SW480 (cell line): ENCODE measurements around the gene AGFG2.
A peak's percentile ranks its signal among the peaks of the same experiment; 100 is the strongest.

Experiments used
- DNase-seq: peaks from one replicate; pipeline ENCODE4 v3.0.0-alpha.2; 2016; ENCODE audit warnings: low spot score

AGFG2 gene

DNA sequence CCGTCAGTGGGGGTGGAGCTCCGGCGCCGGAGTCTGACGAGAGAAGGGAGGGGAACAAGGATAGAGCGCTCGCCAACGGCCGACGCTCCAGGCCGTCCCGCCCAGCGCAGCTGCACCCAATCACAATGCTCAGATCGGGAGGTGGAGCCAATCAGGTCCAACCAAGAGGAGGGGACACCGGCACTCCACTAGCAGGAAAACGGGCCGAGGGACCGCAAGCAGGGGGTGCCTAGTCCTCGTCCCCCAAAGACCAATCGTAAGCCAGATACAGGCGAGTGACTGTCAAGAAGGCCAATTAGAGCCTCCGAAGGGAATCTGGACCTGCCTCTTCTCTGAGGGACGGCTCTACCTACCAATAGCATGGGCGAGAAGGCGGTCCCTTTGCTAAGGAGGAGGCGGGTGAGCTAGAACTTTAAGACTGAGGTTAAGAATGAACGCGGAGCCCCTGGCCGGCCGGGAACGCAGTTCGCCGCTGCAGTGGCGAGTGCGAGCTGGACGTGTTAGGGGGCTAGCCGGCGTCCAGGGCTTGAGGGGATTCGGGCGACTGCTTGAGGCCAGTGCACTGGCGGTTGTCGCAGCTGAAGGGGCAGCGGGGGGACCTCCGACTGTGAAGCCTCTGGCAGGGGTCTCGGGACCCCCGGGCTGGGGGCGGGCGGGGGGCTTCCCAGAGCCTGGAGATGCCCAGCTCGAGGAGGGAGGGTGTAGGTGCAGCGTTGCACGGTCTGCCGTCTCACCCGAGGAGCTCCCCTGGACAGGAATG, 47.4 kb downstream of the AGFG2 start, which contains the start of gene FBXO24:
Gene FBXO24 (plus strand): TSS at position 63 of the 760 bp plus-strand sequence. CDS start 298 bp downstream, at position 361.
- DNase-seq = peak; percentile 100

DNA sequence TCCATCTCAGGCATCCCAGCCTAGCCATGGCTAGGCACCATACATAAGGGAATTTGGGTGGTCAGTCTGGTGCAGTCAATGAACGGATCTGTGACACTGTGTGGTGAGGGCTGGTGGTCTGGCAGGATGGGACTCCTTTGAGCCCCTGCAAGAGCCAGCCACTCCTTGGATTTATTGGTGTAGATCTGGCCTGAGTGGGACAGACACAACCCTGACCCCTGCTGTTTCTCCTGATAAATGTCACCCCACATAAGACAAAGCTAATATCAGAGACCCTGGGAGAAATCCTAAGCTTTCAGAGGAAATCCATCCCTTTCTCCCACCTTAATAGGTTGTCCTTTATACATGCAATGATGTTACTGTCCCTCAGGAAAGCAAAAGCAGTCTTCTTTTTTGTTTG, 49.4 kb downstream of the AGFG2 start:
- peak; percentile 69 for DNase-seq

DNA sequence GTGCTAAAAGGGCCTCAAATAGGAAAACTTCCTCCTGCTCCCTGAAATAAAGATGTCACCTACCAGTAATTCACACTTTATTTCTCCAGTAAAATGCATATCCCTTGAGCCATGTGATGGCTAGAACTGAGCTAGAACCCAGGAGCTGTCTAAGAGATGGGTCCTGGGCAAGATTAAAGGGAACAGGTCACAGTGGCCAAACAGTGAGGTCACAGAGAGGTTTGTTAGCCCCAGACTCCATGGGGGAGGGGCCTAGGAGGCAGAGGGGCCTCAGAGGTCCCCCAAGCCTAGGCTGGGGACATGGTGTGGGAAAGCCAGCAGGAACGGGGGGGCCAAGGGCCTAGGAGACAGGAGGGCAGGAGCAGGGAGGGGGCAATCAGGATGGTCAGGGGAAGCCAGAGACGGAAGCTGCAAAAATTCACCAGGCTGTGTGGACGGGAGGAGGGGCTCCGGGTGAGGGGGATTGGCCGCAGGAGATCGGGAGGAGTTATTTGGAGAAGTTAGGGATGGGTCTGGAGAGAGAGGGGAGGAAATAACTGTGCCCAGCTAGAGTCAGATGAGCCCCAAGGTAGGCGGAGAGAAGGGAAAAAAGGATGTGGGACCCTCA, 50.4 kb downstream of the AGFG2 start:
- DNase-seq = no peak

GRCh38 chr7:100590077-100590737, 51.2 kb downstream of the AGFG2 start:
- no peak for DNase-seq

DNA sequence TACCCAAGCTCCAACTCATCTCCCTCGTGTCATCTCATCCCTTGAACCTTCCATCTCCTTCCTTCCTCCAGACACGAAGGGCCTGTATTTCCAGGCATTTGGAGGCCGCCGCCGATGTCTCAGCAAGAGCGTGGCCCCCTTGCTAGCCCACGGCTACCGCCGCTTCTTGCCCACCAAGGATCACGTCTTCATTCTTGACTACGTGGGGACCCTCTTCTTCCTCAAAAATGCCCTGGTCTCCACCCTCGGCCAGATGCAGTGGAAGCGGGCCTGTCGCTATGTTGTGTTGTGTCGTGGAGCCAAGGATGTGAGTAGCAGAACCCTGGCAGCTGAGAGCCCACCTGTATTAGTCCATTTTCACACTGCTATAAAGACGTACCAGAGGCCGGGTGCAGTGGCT, 52.6 kb downstream of the AGFG2 start:
- no peak for DNase-seq

DNA sequence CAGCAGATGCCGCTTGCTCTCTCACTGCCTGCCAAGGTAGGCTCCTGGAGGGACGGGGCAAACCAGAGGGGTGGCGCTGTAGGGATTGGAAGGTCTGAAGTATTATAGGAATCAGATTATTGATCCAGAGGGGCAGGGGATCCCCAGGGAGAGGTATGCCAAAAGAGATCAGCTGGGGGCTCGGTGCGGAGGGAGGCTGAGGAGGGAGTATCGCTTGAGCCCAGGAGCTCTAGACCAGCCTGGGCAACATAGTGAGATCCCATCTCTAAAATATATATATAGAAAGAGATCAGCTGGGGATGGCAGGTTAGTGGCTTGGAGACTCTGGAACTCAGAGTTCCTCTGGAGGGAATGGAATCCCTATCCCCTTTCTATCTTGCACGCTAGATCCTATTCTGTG, 56.2 kb downstream of the AGFG2 start:
- DNase-seq = no peak

DNA sequence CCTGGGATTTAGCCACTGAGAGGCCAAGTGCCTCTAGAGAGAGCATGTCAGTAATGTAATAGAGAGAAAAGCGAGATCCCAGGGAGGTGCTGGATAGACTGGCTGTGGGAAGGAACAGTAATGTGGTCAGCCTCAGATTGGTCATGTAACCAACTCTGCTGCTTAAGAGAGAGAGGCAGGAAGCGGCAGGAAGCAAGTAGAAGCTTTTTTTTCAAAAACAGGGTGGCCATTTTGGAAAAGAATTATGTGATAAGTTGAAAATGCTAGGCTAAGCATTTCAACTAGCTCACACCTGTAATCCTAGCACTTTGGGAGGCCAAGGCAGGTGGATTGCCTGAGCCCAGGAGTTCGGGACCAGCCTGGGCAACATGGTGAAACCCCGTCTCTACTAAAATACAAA, 59.4 kb downstream of the AGFG2 start:
- peak; percentile 46 for DNase-seq

GRCh38 chr7:100599911-100600729, 61.1 kb downstream of the AGFG2 start:
- no peak for DNase-seq

DNA sequence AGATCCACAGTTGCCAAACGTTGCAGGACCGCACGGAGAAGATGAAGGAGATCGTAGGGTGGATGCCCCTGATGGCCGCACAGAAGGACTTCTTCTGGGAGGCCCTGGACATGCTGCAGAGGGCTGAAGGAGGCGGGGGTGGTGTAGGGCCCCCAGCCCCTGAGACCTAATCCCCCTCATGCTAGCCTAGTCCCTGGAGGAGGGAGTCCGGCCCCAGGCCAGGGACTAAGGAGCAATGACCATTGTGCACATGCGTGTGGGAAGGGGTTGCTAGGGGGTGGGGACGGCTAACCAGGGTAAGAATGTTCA, 61.7 kb downstream of the AGFG2 start:
- no peak for DNase-seq

DNA sequence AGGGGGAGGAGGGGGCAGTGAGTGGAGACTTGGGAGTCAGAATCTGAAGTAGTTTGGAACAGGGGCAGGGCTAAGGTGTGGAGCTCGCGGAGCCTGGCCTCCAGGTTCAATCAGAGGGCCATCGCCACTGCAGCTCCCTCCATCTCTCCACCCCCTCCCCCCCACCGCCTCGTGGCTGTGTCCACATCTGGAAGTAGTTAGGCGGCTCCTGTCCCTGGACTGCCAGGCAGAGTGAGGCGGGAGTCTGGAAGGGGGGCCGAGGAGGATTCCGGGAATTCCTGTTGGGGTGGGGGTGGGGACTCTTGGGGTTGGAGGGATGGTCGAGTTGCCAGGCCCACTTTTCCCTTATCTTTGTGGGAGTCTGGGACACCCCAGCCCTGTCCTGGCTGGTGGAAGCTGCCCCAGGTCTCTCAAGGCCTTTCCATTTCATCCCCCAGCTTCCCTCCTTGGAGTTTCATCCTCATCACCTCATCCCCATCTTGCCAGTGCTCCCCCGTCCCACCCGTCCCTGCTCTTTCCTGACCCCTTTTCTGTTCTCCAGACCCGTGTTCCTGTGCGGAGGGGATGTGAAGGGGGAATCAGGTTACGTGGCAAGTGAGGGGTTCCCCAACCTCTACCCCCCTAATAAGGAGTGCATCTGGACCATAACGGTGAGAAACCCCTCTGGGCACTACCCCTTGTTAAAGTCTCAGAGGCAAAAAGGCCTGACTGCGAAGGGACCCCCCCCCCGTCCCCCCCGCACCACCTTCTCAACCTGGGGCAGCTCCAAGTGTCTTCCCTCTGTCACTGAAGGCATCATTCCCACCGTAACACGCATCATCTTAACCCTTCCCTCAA, 64.1 kb downstream of the AGFG2 start:
- DNase-seq = peak; percentile 45

- DNase-seq = no peak
Measured at GRCh38 chr7:100603726-100604027, 64.7 kb downstream of the AGFG2 start.

DNA sequence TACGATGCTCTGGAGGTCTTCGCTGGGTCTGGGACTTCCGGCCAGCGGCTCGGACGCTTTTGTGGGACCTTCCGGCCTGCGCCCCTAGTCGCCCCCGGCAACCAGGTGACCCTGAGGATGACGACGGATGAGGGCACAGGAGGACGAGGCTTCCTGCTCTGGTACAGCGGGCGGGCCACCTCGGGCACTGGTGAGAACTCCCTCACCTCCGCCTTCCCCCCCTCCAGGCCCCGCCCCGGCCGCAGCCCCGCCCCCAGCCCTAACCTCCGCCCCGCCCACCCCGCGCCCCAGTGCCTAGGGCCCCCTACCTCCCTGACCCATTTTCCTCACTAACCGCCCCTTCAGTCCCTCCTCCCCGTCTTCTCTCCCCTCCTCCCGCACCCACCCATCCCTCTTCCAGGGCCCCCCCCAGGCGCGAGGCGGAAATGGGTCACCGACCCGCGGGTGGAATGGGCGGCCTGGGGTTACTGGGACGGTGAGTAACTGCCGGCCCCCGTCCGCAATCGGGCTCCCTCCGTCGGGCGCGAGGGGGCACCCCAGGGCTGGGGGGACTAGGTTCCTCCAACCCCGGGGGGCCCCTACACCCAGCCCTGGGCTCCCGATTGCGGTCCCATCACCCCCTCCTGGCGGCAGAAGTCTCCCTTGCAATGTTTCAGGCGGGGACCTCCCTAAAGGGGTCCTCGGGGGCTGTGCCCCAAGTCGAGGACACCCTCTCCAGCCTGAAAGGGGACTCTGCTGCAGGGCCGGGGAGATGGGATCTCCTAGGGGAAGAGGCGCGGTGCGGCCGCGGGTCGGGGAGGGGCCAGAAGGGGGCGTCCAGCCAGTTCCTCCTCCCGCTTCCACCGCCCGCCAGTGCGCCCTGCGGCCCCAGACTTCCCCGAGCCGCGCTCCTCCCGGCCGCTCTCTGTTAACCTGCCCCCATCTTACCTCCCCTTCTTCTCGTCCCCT, 65.3 kb downstream of the AGFG2 start:
- peak; percentile 85 for DNase-seq

GRCh38 chr7:100604976-100605911, 66.2 kb downstream of the AGFG2 start:
- DNase-seq = peak; percentile 64

GRCh38 chr7:100606313-100606712, 67.3 kb downstream of the AGFG2 start:
- DNase-seq = no peak

DNA sequence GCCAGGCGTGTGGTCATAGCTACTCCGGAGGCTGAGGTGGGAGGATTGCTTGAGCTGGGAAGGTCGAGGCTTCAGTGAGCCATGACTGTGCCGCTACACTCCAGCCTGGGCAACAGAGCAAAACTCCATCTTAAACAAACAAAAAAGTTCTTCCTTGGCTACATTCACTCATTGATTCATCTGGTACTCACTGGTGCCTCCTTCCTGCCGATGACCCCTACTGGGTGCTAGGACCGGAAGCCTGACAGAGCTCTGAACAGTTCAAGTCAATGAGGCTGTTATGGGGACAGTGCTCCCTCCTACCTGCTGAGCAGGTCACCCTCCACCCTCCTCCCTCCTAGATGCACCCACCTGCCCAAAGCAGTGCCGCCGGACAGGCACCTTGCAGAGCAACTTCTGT, 68.1 kb downstream of the AGFG2 start:
- no peak for DNase-seq

- DNase-seq = no peak
Measured at GRCh38 chr7:100609958-100610357, 71.0 kb downstream of the AGFG2 start.

DNA sequence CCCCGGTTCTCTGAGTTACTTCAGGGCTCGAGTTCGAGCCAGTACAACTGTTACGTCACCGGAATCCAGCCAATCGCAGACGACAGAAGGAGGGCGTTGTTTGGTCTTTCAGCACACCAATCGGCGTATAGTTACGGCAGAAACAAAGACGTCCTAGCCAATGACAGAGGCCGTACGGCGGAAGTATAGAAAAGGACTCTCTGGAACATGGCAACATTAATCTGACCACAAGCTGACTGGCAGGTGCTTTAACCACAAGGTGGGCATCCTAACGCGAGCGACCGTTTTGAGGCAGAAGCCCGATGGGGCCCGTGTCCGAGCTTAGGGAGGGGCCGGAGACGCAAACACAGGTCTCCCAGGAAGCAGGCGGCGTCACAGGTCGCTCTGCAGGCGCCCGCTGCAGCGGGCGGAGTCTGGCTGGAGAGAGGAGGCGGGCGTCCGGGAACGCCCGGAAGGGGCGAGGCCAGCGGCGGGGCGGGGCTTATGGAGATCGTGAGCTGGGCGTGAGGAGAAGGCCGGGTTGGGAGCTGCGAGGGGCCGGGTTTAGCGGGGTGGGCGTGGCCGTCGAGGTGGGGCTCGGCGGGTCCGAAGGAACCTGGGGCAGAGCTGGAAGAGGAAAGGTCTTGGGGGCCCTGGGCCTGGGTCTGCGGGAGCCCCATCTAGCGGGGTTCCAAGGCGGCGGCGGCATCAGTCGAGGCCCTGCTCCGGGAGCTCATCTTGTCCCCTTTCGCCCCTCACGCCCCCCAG, 73.2 kb downstream of the AGFG2 start, which contains the start of gene MOSPD3:
Gene MOSPD3 (plus strand): TSS at position 558 of the 747 bp plus-strand sequence. CDS start 252 bp downstream, outside the sequence.
- peak; percentile 100 for DNase-seq

GRCh38 chr7:100612730-100613390, 73.9 kb downstream of the AGFG2 start:
- peak; percentile 36 for DNase-seq
